ENCODE data around the gene P4HA2. TPM values are rescaled to one million over a fixed set of nuclear protein-coding genes. Genes with fewer than 3 reads are reported as not detected.
A peak's percentile ranks its signal among the peaks of the same experiment; 100 is the strongest.

Gene P4HA2
- total and polyA plus RNA-seq, 2 donors (not counting 1 experiment from before 2014, with no cell fraction given) = 184 to 553 TPM

GRCh38 chr5:132213666-132214065 is 14.0 kb downstream of the P4HA2 start:
- Histone ChIP-seq H3K4me3 (replicated peaks in 1 of 4; ENCODE audit: control extremely low read depth in 1 of 4, insufficient read depth in 1 of 4, low read depth in 3 of 4, low read length in 4 of 4) (no peak overlapping the region), H3K9me3 (ENCODE audit: control insufficient read depth, insufficient read depth, low read depth, low read length) (no peaks in the 10 kb centered on the region), H3K36me3 (ENCODE audit: control insufficient read depth, insufficient read depth, low read length) (peaks cover 22% of the 10 kb centered on the region), H3K27me3 (ENCODE audit: control insufficient read depth, insufficient read depth, low read length) (no peaks in the 10 kb centered on the region), H3K4me2 (ENCODE audit: extremely low read depth, insufficient read depth, low read length) (no peak overlapping the region), H3K27ac (ENCODE audit: insufficient read depth, low read length) (no peak overlapping the region), H3K4me1 (ENCODE audit: control insufficient read depth, extremely low read depth, insufficient read depth, low read length) (peaks cover 9% of the 10 kb centered on the region), H2AFZ (ENCODE audit: low read length) (no peak overlapping the region), H4K20me1 (ENCODE audit: control insufficient read depth, extremely low read depth, insufficient read depth, low read length) (no peaks in the 10 kb centered on the region), H3K79me2 (ENCODE audit: control insufficient read depth, insufficient read depth, low read length) (no peaks in the 10 kb centered on the region), H3K9ac (ENCODE audit: insufficient read depth, low read length) (no peak overlapping the region)
- TF ChIP-seq CTCF (conservative IDR thresholded peaks at IDR 0.05 in 1 of 2, IDR thresholded peaks at IDR 0.05 in 1 of 2; ENCODE audit: low read depth in 1 of 2, low read length in 2 of 2) (no peak), EZH2 (IDR thresholded peaks at IDR 0.05; ENCODE audit: low read length, missing control alignments) (no peak)
- DNase-seq (ENCODE audit: low read depth in 2 of 2) = no peak

DNA sequence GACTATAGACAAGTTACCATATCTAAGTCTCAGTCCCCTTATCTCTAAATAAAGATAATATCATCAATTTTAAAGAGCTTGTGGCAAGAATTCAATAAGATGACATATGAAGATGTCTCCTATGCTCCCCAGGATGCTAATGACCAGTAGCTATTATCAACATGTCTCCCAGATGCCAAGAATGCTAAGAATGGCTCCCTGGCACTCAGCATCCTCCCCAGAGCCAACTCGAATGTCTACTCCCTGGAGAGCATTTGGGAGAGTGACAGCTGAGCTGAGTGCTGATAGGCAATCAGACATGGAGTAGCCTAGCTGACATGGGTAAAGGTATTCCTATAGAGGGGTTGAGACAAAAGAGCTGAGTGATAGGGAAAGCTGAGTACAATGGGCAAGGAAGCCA is 15.9 kb downstream of the P4HA2 start:
- H2AFZ ChIP-seq (ENCODE audit: low read length) = no peak overlapping the region
- TF ChIP-seq CTCF (conservative IDR thresholded peaks at IDR 0.05 in 1 of 2, IDR thresholded peaks at IDR 0.05 in 1 of 2; ENCODE audit: low read depth in 1 of 2, low read length in 2 of 2) (no peak), EZH2 (IDR thresholded peaks at IDR 0.05; ENCODE audit: low read length, missing control alignments) (no peak)
- H3K4me2 ChIP-seq (ENCODE audit: extremely low read depth, insufficient read depth, low read length) = no peak overlapping the region
- no peaks in the 10 kb centered on the region for H4K20me1 ChIP-seq (ENCODE audit: control insufficient read depth, extremely low read depth, insufficient read depth, low read length)
- peaks cover 24% of the 10 kb centered on the region for H3K36me3 ChIP-seq (ENCODE audit: control insufficient read depth, insufficient read depth, low read length)
- H3K79me2 ChIP-seq (ENCODE audit: control insufficient read depth, insufficient read depth, low read length) = no peaks in the 10 kb centered on the region
- peak in 1 of 2 donors; percentile 56 for DNase-seq (ENCODE audit: low read depth in 2 of 2)
- no peak overlapping the region for H3K27ac ChIP-seq (ENCODE audit: insufficient read depth, low read length)
- H3K9me3 ChIP-seq (ENCODE audit: control insufficient read depth, insufficient read depth, low read depth, low read length) = no peaks in the 10 kb centered on the region
- H3K9ac ChIP-seq (ENCODE audit: insufficient read depth, low read length) = no peak overlapping the region
- H3K27me3 ChIP-seq (ENCODE audit: control insufficient read depth, insufficient read depth, low read length) = no peaks in the 10 kb centered on the region
- H3K4me3 ChIP-seq (replicated peaks in 1 of 4; ENCODE audit: control extremely low read depth in 1 of 4, insufficient read depth in 1 of 4, low read depth in 3 of 4, low read length in 4 of 4) = no peak overlapping the region
- peaks cover 9% of the 10 kb centered on the region for H3K4me1 ChIP-seq (ENCODE audit: control insufficient read depth, extremely low read depth, insufficient read depth, low read length)

DNA sequence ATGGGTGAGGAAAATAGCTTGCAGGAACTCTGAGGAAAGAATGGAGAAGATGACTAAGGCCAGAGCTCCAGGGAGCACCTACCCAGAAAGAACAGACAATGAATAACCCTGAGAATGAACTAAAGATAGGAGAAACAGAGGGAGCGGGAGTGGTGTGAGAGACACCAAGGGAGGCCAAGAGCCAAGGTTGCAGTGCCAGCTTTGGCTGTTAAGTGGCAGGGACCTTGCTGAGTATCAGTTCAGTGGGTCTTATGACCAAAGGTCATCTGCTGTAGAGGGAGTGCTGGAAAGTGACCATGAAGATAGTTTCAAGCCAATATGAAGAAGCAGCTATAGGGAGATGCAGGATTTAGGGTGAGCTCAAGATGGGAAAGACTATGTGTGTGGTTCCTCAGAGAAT is 16.7 kb downstream of the P4HA2 start:
- no peak for DNase-seq (ENCODE audit: low read depth in 2 of 2)
- Histone ChIP-seq H3K9me3 (ENCODE audit: control insufficient read depth, insufficient read depth, low read depth, low read length) (no peaks in the 10 kb centered on the region), H2AFZ (ENCODE audit: low read length) (no peak overlapping the region), H3K4me2 (ENCODE audit: extremely low read depth, insufficient read depth, low read length) (no peak overlapping the region), H3K36me3 (ENCODE audit: control insufficient read depth, insufficient read depth, low read length) (peaks cover 24% of the 10 kb centered on the region), H4K20me1 (ENCODE audit: control insufficient read depth, extremely low read depth, insufficient read depth, low read length) (no peaks in the 10 kb centered on the region), H3K27me3 (ENCODE audit: control insufficient read depth, insufficient read depth, low read length) (no peaks in the 10 kb centered on the region), H3K79me2 (ENCODE audit: control insufficient read depth, insufficient read depth, low read length) (no peaks in the 10 kb centered on the region), H3K9ac (ENCODE audit: insufficient read depth, low read length) (no peak overlapping the region), H3K4me3 (replicated peaks in 1 of 4; ENCODE audit: control extremely low read depth in 1 of 4, insufficient read depth in 1 of 4, low read depth in 3 of 4, low read length in 4 of 4) (no peak overlapping the region), H3K27ac (ENCODE audit: insufficient read depth, low read length) (no peak overlapping the region), H3K4me1 (ENCODE audit: control insufficient read depth, extremely low read depth, insufficient read depth, low read length) (peaks cover 11% of the 10 kb centered on the region)
- TF ChIP-seq EZH2 (IDR thresholded peaks at IDR 0.05; ENCODE audit: low read length, missing control alignments) = no peak
- no peak for TF ChIP-seq CTCF (conservative IDR thresholded peaks at IDR 0.05 in 1 of 2, IDR thresholded peaks at IDR 0.05 in 1 of 2; ENCODE audit: low read depth in 1 of 2, low read length in 2 of 2)

Data from fibroblast of lung (primary cell).